Keratinocyte (primary cell): Measurements from ENCODE around the gene TNRC18. TPM values are rescaled to one million over a fixed set of nuclear protein-coding genes. Genes with fewer than 3 reads are reported as not detected.

Experiments used
- DNase-seq: peaks from one replicate; pipeline ENCODE4 v3.0.0-alpha.2; 2011; ENCODE audit warnings: low read depth, missing footprints, low spot score
- FAIRE-seq: peaks from 2 replicates; lab custom pipeline; 2011; peaks lifted over from hg19 to GRCh38; lab: Jason Lieb, UNC
- H2AFZ ChIP-seq: 2 replicates; pipeline ENCODE4 v1.6.0; 2012; ENCODE audit warnings: low read length, control low read depth, inconsistent platforms; ENCODE audit not compliant: control insufficient read depth
- H3K27ac ChIP-seq: 2 replicates; pipeline ENCODE4 v1.5.1; 2011; ENCODE audit warnings: low read length; ENCODE audit not compliant: control insufficient read depth, insufficient read depth
- H3K27me3 ChIP-seq: 3 replicates; pipeline ENCODE4 v1.6.0; 2011; ENCODE audit warnings: low read length; ENCODE audit not compliant: control insufficient read depth, insufficient read depth; ENCODE audit errors: extremely low read depth
- H3K36me3 ChIP-seq, 2 experiments: 2 replicates in 1 of 2; 3 replicates in 1 of 2; pipeline ENCODE4 v1.5.1; 2011; ENCODE audit warnings: low read length in 2 of 2, mild to moderate bottlenecking in 1 of 2; ENCODE audit not compliant: control insufficient read depth in 2 of 2, insufficient read depth in 2 of 2; ENCODE audit errors: extremely low read depth in 1 of 2
- H3K4me1 ChIP-seq: 3 replicates; pipeline ENCODE4 v1.5.1; 2011; ENCODE audit warnings: low read length; ENCODE audit not compliant: control insufficient read depth, insufficient read depth; ENCODE audit errors: extremely low read depth
- H3K4me2 ChIP-seq: 3 replicates; pipeline ENCODE4 v1.6.0; 2011; ENCODE audit warnings: low read depth, low read length; ENCODE audit not compliant: control insufficient read depth, insufficient read depth; ENCODE audit errors: extremely low read depth
- H3K4me3 ChIP-seq, 3 experiments: fragments of 200-600 bp in 1 of 3; sonication (generic) in 1 of 3; 2 replicates in 2 of 3; 3 replicates in 1 of 3; pipeline ENCODE4 v1.5.1; 2011 to 2016; ENCODE audit warnings: low read length in 3 of 3, mild to moderate bottlenecking in 3 of 3, control low read depth in 2 of 3, inconsistent platforms in 1 of 3, low read depth in 1 of 3, mixed read lengths in 1 of 3, mixed run types in 1 of 3, moderate library complexity in 1 of 3; ENCODE audit not compliant: control insufficient read depth in 2 of 3, insufficient read depth in 2 of 3; ENCODE audit errors: extremely low read depth in 1 of 3
- H3K79me2 ChIP-seq: 2 replicates; pipeline ENCODE4 v1.6.0; 2012; ENCODE audit warnings: low read length; ENCODE audit not compliant: control insufficient read depth, insufficient read depth
- H3K9ac ChIP-seq: 3 replicates; pipeline ENCODE4 v1.6.0; 2011; ENCODE audit warnings: low read length; ENCODE audit not compliant: control insufficient read depth, insufficient read depth; ENCODE audit errors: extremely low read depth
- H3K9me1 ChIP-seq: 3 replicates; pipeline ENCODE4 v1.6.0; 2011; ENCODE audit warnings: low read length; ENCODE audit not compliant: control insufficient read depth, insufficient read depth; ENCODE audit errors: extremely low read depth
- H3K9me3 ChIP-seq: 2 replicates; pipeline ENCODE4 v1.5.1; 2012; ENCODE audit warnings: low read depth, low read length; ENCODE audit not compliant: control insufficient read depth
- H4K20me1 ChIP-seq: 3 replicates; pipeline ENCODE4 v1.6.0; 2011; ENCODE audit warnings: low read length; ENCODE audit not compliant: control insufficient read depth, insufficient read depth; ENCODE audit errors: extremely low read depth
- CTCF ChIP-seq, 3 experiments: IDR thresholded peaks in 1 of 3; conservative IDR thresholded peaks in 1 of 3; optimal IDR thresholded peaks in 1 of 3; 2 replicates in 2 of 3; 3 replicates in 1 of 3; pipeline versions ENCODE3 to v1.5.1; 2011; ENCODE audit warnings: low read length in 3 of 3, mild to moderate bottlenecking in 3 of 3, moderate library complexity in 2 of 3, control low read depth in 1 of 3, inconsistent platforms in 1 of 3; ENCODE audit not compliant: insufficient read depth in 2 of 3; ENCODE audit errors: extremely low read depth in 1 of 3
- EZH2 ChIP-seq: IDR thresholded peaks from one replicate; pipeline ENCODE4 v1.6.1; 2012; ENCODE audit warnings: inconsistent platforms, mild to moderate bottlenecking, low read length, moderate library complexity
- dilution Hi-C: fragments of 300-500 bp; cut with MboI; formaldehyde crosslinking; loops from one replicate; pipeline ENCODE4 v1.7.0; 2020; ENCODE audit warnings: low sequenced_read_pairs; ENCODE audit not compliant: extremely low pct_ligation_motif_present
- polyA plus RNA-seq, 5 experiments: library from polyadenylated mRNA; depleted of rRNA in 3 of 5; stranded (reverse) in 3 of 5; stranded (forward) in 1 of 5; unstranded in 1 of 5; fragments of >200 nt; gene quantifications; 1 replicate in 1 of 5; 2 replicates in 3 of 5; 3 replicates in 1 of 5; pipeline versions ENCODE4 v1.2.1 to v1.2.3, GENCODE V29; 2011 to 2012; ENCODE audit warnings: missing spikeins in 2 of 5, low read depth in 1 of 5, low replicate concordance in 1 of 5

Gene TNRC18
- polyA plus RNA-seq, 1 donor (not counting 4 experiments of a cell fraction or from before 2014, with no cell fraction given): 13.2 TPM

GRCh38 chr7:5396999-5397663, 26.5 kb downstream of the TNRC18 start:
- Histone ChIP-seq H3K9me3 (no peaks in the 10 kb centered on the region), H3K4me3 (peak overlapping the region; percentile 86 to 96 (median 93)), H3K79me2 (peaks cover 51% of the 10 kb centered on the region), H3K27ac (peak overlapping the region; percentile 94), H3K27me3 (no peaks in the 10 kb centered on the region), H2AFZ (no peak overlapping the region), H3K9me1 (no peaks in the 10 kb centered on the region), H3K4me1 (peaks cover 11% of the 10 kb centered on the region), H3K4me2 (peak overlapping the region; percentile 86), H3K9ac (peak overlapping the region; percentile 98), H3K36me3 (peaks cover 14 to 18% of the 10 kb centered on the region in 2 experiments), H4K20me1 (no peaks in the 10 kb centered on the region)
- dilution Hi-C loops: no loop called here
- DNase-seq: peak; percentile 95
- TF ChIP-seq EZH2 (no peak), CTCF (optimal IDR thresholded peaks at IDR 0.05 in 1 of 3, IDR thresholded peaks at IDR 0.05 in 1 of 3, conservative IDR thresholded peaks at IDR 0.05 in 1 of 3; ENCODE audit: extremely low read depth in 1 of 3, insufficient read depth in 2 of 3, low read length in 3 of 3) (no peak)
- peak; percentile 73 for FAIRE-seq

DNA sequence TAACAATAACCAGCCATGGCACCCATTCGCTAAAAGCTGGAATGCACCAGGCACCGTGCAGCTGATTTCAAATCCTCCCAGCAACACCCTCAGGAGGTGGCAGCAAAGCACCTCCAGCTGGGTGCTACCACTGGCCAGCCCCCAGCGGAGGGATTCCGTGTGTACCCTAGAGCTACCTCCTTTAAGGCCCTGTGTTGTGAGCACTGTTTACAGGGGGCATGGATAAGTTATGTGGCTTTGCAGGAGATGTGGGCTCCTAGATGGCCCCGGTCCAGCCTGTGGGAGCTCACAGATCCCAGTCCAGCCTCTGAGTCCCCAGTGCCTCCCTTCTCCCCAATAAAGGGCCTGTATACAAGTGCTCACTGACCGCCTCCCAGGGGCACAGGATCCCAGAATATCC, 27.1 kb downstream of the TNRC18 start:
- Histone ChIP-seq H3K4me2 (peak overlapping the region; percentile 86), H2AFZ (no peak overlapping the region), H3K36me3 (peaks cover 14 to 21% of the 10 kb centered on the region in 2 experiments), H3K4me3 (peak overlapping the region; percentile 86 to 96 (median 93)), H3K27me3 (no peaks in the 10 kb centered on the region), H3K4me1 (peaks cover 11% of the 10 kb centered on the region), H3K9ac (peak overlapping the region; percentile 98), H4K20me1 (no peaks in the 10 kb centered on the region), H3K9me1 (no peaks in the 10 kb centered on the region), H3K9me3 (no peaks in the 10 kb centered on the region), H3K79me2 (peaks cover 55% of the 10 kb centered on the region), H3K27ac (peak overlapping the region; percentile 94)
- dilution Hi-C loops: no loop called here
- TF ChIP-seq CTCF (optimal IDR thresholded peaks at IDR 0.05 in 1 of 3, IDR thresholded peaks at IDR 0.05 in 1 of 3, conservative IDR thresholded peaks at IDR 0.05 in 1 of 3; ENCODE audit: extremely low read depth in 1 of 3, insufficient read depth in 2 of 3, low read length in 3 of 3): peak; percentile 48 to 78 (median 61)
- no peak for TF ChIP-seq EZH2
- FAIRE-seq (peak; percentile 48), DNase-seq (no peak)
